Measurements from ENCODE around the gene USP53.
A peak's percentile ranks its signal among the peaks of the same experiment; 100 is the strongest.
"Not testable (repeated sequence)": the region's sequence is repeated elsewhere in the genome, so short reads cannot be mapped to it uniquely, and the experiment has no call there.

Gene USP53

GRCh38 chr4:119212234-119212963 is at the start of gene USP53:
TSS of gene USP53 (plus strand) at chr4:119212713. CDS start at chr4:119239760, 27,047 bp downstream.
- DNase-seq: peak; percentile 86

- no peak for DNase-seq
Measured at GRCh38 chr4:119165767-119166166, 46.7 kb upstream of the USP53 start.

GRCh38 chr4:119170195-119170594 is 42.3 kb upstream of the USP53 start:
- no peak for DNase-seq

- no peak for DNase-seq
Measured at GRCh38 chr4:119172223-119172622, 40.3 kb upstream of the USP53 start.

GRCh38 chr4:119173729-119174361 is 38.7 kb upstream of the USP53 start:
- DNase-seq: not testable (repeated sequence)

GRCh38 chr4:119179011-119179410 is 33.5 kb upstream of the USP53 start:
- DNase-seq: no peak

GRCh38 chr4:119184128-119184527 is 28.4 kb upstream of the USP53 start:
- no peak for DNase-seq

GRCh38 chr4:119189638-119190037 is 22.9 kb upstream of the USP53 start:
- no peak for DNase-seq

GRCh38 chr4:119190354-119190753 is 22.2 kb upstream of the USP53 start:
- no peak for DNase-seq

GRCh38 chr4:119191505-119191904 is 21.0 kb upstream of the USP53 start:
- DNase-seq: no peak

GRCh38 chr4:119197772-119198212 is 14.7 kb upstream of the USP53 start:
- DNase-seq: no peak

- no peak for DNase-seq
Measured at GRCh38 chr4:119204916-119205315, 7.6 kb upstream of the USP53 start.

- no peak for DNase-seq
Measured at GRCh38 chr4:119205690-119206089, 6.8 kb upstream of the USP53 start.

GRCh38 chr4:119206178-119206577 is 6.3 kb upstream of the USP53 start:
- no peak for DNase-seq

- DNase-seq: no peak
Measured at GRCh38 chr4:119207051-119207450, 5.5 kb upstream of the USP53 start.

- DNase-seq: no peak
Measured at GRCh38 chr4:119209077-119209476, 3.4 kb upstream of the USP53 start.

GRCh38 chr4:119209586-119209985 is 2.9 kb upstream of the USP53 start:
- no peak for DNase-seq

GRCh38 chr4:119210775-119211174 is 1.7 kb upstream of the USP53 start:
- DNase-seq: no peak

GRCh38 chr4:119211867-119212233 is 663 bp upstream of the USP53 start:
- peak; percentile 53 for DNase-seq

- peak; percentile 41 for DNase-seq
Measured at GRCh38 chr4:119212964-119213606, 572 bp downstream of the USP53 start.

GRCh38 chr4:119218093-119218492 is 5.6 kb downstream of the USP53 start:
- no peak for DNase-seq

GRCh38 chr4:119221412-119221811 is 8.9 kb downstream of the USP53 start:
- DNase-seq: no peak

- DNase-seq: no peak
Measured at GRCh38 chr4:119227690-119228089, 15.2 kb downstream of the USP53 start.

- DNase-seq: no peak
Measured at GRCh38 chr4:119228406-119228805, 15.9 kb downstream of the USP53 start.
